Endodermal cell (in vitro differentiated cells): ENCODE measurements around the gene PTPN11. TPM values are rescaled to one million over a fixed set of nuclear protein-coding genes. Genes with fewer than 3 reads are reported as not detected.
A peak's percentile ranks its signal among the peaks of the same experiment; 100 is the strongest.

Source experiments
- DNase-seq: peaks from one replicate; pipeline ENCODE4 v3.0.0-alpha.2; 2017
- H3K27ac ChIP-seq: 2 replicates; pipeline ENCODE4 v1.5.1; 2013; ENCODE audit warnings: mild to moderate bottlenecking, low read depth, low read length, moderate library complexity
- H3K27me3 ChIP-seq: 2 replicates; pipeline ENCODE4 v1.6.1; 2013; ENCODE audit warnings: mild to moderate bottlenecking, low read length, moderate library complexity; ENCODE audit not compliant: insufficient read depth, control insufficient read depth, poor library complexity, severe bottlenecking
- H3K36me3 ChIP-seq: 2 replicates; pipeline ENCODE4 v1.7.0; 2013; ENCODE audit warnings: mild to moderate bottlenecking, low read length, moderate library complexity; ENCODE audit not compliant: control insufficient read depth, insufficient read depth
- H3K4me1 ChIP-seq: one replicate; pipeline ENCODE4 v1.7.0; 2013; ENCODE audit warnings: low read length; ENCODE audit not compliant: control insufficient read depth, insufficient read depth
- H3K4me3 ChIP-seq: 2 replicates; pipeline ENCODE4 v1.5.1; 2013; ENCODE audit warnings: mild to moderate bottlenecking, low read length, moderate library complexity
- H3K9ac ChIP-seq: 2 replicates; pipeline ENCODE4 v1.6.1; 2013; ENCODE audit warnings: mild to moderate bottlenecking, low read length, moderate library complexity; ENCODE audit not compliant: poor library complexity, severe bottlenecking; ENCODE audit errors: extremely low read depth
- H3K9me3 ChIP-seq: 2 replicates; pipeline ENCODE4 v1.6.1; 2013; ENCODE audit warnings: mild to moderate bottlenecking, low read length, moderate library complexity; ENCODE audit not compliant: control insufficient read depth
- H3K27ac Mint-ChIP-seq: 2 replicates; pipeline ENCODE4 v1.8.0; 2020; ENCODE audit warnings: mixed read lengths
- H3K27me3 Mint-ChIP-seq: 2 replicates; pipeline ENCODE4 v1.8.0; 2021; ENCODE audit warnings: mild to moderate bottlenecking, mixed read lengths; ENCODE audit not compliant: insufficient read depth
- H3K36me3 Mint-ChIP-seq: 2 replicates; pipeline ENCODE4 v1.8.0; 2020; ENCODE audit warnings: low read depth, mixed read lengths
- H3K4me1 Mint-ChIP-seq: 2 replicates; pipeline ENCODE4 v1.8.0; 2020; ENCODE audit warnings: mixed read lengths
- H3K4me3 Mint-ChIP-seq: 2 replicates; pipeline ENCODE4 v1.8.0; 2020; ENCODE audit warnings: mild to moderate bottlenecking, moderate library complexity, mixed read lengths
- H3K9me3 Mint-ChIP-seq: 2 replicates; pipeline ENCODE4 v1.8.0; 2020; ENCODE audit warnings: mild to moderate bottlenecking, mixed read lengths
- WGBS, 2 experiments: methylation state at CpG; one replicate each; pipeline versions ENCODE4 v1.1.5 to v1.1.7; 2013; ENCODE audit warnings: missing lambda C conversion rate in 2 of 2, mixed read lengths in 1 of 2; ENCODE audit not compliant: insufficient coverage in 1 of 2, insufficient read length in 1 of 2; 5-methylcytosine and 5-hydroxymethylcytosine counted together
- total RNA-seq, 2 donors: library from RNA; stranded (reverse); fragmentation: NEBNext Ultra II Directional in 1 of 2; extraction: Animal tissue kit (Norgen Biotek cat#: 25700) in 1 of 2; gene quantifications; 2 replicates in 1 of 2; 3 replicates in 1 of 2; pipeline ENCODE4 v1.2.1, GENCODE V29; 2021
- TF ChIP-seq, protein P1 (sequence below): fragments of 200-600 bp; sonication (generic); conservative IDR thresholded peaks from 2 replicates; pipeline ENCODE4 v1.5.0; 2021; ENCODE audit warnings: antibody characterized with exemption, mild to moderate bottlenecking

The PTPN11 gene
- total RNA-seq, 2 donors from 2014 or later: 98.2 to 106 TPM

GRCh38 chr12:112536367-112536730 lies 117.6 kb downstream of the PTPN11 start:
- H3K9me3 ChIP-seq: no peaks in the 10 kb centered on the region
- H3K4me3 Mint-ChIP-seq: no peak overlapping the region
- peaks cover 4% of the 10 kb centered on the region for H3K4me1 Mint-ChIP-seq
- H3K4me3 ChIP-seq: no peak overlapping the region
- H3K27me3 Mint-ChIP-seq: peaks cover 75% of the 10 kb centered on the region
- no peaks in the 10 kb centered on the region for H3K4me1 ChIP-seq
- H3K27ac ChIP-seq: no peak overlapping the region
- TF ChIP-seq, protein P1, sequence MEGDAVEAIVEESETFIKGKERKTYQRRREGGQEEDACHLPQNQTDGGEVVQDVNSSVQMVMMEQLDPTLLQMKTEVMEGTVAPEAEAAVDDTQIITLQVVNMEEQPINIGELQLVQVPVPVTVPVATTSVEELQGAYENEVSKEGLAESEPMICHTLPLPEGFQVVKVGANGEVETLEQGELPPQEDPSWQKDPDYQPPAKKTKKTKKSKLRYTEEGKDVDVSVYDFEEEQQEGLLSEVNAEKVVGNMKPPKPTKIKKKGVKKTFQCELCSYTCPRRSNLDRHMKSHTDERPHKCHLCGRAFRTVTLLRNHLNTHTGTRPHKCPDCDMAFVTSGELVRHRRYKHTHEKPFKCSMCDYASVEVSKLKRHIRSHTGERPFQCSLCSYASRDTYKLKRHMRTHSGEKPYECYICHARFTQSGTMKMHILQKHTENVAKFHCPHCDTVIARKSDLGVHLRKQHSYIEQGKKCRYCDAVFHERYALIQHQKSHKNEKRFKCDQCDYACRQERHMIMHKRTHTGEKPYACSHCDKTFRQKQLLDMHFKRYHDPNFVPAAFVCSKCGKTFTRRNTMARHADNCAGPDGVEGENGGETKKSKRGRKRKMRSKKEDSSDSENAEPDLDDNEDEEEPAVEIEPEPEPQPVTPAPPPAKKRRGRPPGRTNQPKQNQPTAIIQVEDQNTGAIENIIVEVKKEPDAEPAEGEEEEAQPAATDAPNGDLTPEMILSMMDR: no peak
- no peaks in the 10 kb centered on the region for H3K36me3 Mint-ChIP-seq
- H3K9me3 Mint-ChIP-seq: no peaks in the 10 kb centered on the region
- H3K27ac Mint-ChIP-seq: no peak overlapping the region
- H3K9ac ChIP-seq: no peak overlapping the region
- DNase-seq: no peak
- no peaks in the 10 kb centered on the region for H3K36me3 ChIP-seq
- peaks cover 86% of the 10 kb centered on the region for H3K27me3 ChIP-seq
- 88 to 91% methylated on average over 6 of the region's 6 CpGs for WGBS, 2 experiments

- no peak overlapping the region for H3K27ac ChIP-seq
- peak; percentile 91 for DNase-seq
- H3K27me3 ChIP-seq: peaks cover 71% of the 10 kb centered on the region
- Mint-ChIP-seq H3K36me3 (no peaks in the 10 kb centered on the region), H3K4me3 (no peak overlapping the region), H3K27me3 (peaks cover 67% of the 10 kb centered on the region), H3K4me1 (peaks cover 4% of the 10 kb centered on the region), H3K9me3 (no peaks in the 10 kb centered on the region), H3K27ac (no peak overlapping the region)
- no peaks in the 10 kb centered on the region for H3K36me3 ChIP-seq
- no peak overlapping the region for H3K4me3 ChIP-seq
- 80 to 87% methylated on average over 1 to 2 of the region's 3 CpGs for WGBS, 2 experiments
- H3K9me3 ChIP-seq: no peaks in the 10 kb centered on the region
- TF ChIP-seq, protein P1: no peak
- no peak overlapping the region for H3K9ac ChIP-seq
- H3K4me1 ChIP-seq: no peaks in the 10 kb centered on the region
Measured at GRCh38 chr12:112537710-112538396, 119.1 kb downstream of the PTPN11 start.

DNA sequence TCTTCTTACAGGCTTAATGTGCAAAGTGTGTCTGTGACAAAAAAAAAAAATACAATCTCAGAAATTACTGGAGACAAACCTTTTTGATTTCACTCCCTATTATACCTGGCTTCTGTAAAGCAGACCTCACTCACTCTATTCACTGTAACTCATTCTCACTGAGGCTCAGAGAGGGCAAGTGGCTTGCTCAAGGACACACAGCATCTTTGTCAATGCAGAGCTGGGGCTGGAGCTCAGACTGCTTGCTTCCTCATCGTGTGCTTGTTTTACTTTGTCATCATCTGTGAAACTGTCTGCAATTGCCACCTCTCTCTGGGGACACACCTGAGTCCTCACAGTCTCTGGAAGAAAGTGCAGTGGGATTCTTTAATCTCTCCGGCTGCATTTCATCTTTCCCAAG lies 120.0 kb downstream of the PTPN11 start:
- Histone ChIP-seq H3K27ac (no peak overlapping the region), H3K27me3 (peaks cover 62% of the 10 kb centered on the region), H3K36me3 (no peaks in the 10 kb centered on the region), H3K9ac (no peak overlapping the region), H3K9me3 (no peaks in the 10 kb centered on the region), H3K4me1 (no peaks in the 10 kb centered on the region), H3K4me3 (no peak overlapping the region)
- Mint-ChIP-seq H3K4me1 (peaks cover 4% of the 10 kb centered on the region), H3K27me3 (peaks cover 63% of the 10 kb centered on the region), H3K36me3 (no peaks in the 10 kb centered on the region), H3K9me3 (no peaks in the 10 kb centered on the region), H3K4me3 (no peak overlapping the region), H3K27ac (no peak overlapping the region)
- TF ChIP-seq, protein P1: no peak
- WGBS, 2 experiments: 75 to 86% methylated on average over 1 to 2 of the region's 2 CpGs
- DNase-seq: no peak
